ENCODE data around the gene WASF2. TPM values are rescaled to one million over a fixed set of nuclear protein-coding genes. Genes with fewer than 3 reads are reported as not detected.

WASF2 gene
- total RNA-seq, 1 donor from 2014 or later, result 51.2 TPM

GRCh38 chr1:27527890-27528817 is 38.2 kb upstream of the WASF2 start:
- H3K36me3 ChIP-seq, result peaks cover 9% of the 10 kb centered on the region
- intact Hi-C loops (cut with micrococcal nuclease), result no loop called here
- no peaks in the 10 kb centered on the region for H3K9me3 ChIP-seq (replicated peaks)
- H3K27ac ChIP-seq (replicated peaks), result peak overlapping the region; percentile 94
- H3K4me1 ChIP-seq, result peaks cover 63% of the 10 kb centered on the region
- H3K27me3 ChIP-seq (ENCODE audit: low read depth), result no peaks in the 10 kb centered on the region
- peak; percentile 57 for DNase-seq
- H3K4me3 ChIP-seq, result peak overlapping the region; percentile 67
- TF ChIP-seq CTCF (IDR thresholded peaks at IDR 0.05; ENCODE audit: borderline replicate concordance), result no peak

- intact Hi-C loops (cut with micrococcal nuclease), result no loop called here
- Histone ChIP-seq H3K27me3 (ENCODE audit: low read depth) (no peaks in the 10 kb centered on the region), H3K36me3 (peaks cover under 1% of the 10 kb centered on the region), H3K9me3 (replicated peaks) (no peaks in the 10 kb centered on the region), H3K27ac (replicated peaks) (peak overlapping the region; percentile 94), H3K4me1 (peaks cover 71% of the 10 kb centered on the region), H3K4me3 (peak overlapping the region; percentile 67)
- peak; percentile 70 for DNase-seq
- no peak for TF ChIP-seq CTCF (IDR thresholded peaks at IDR 0.05; ENCODE audit: borderline replicate concordance)
These were observed 37.4 kb upstream of the WASF2 start for GRCh38 chr1:27527223-27527889.

- Histone ChIP-seq H3K4me1 (peaks cover 77% of the 10 kb centered on the region), H3K27ac (replicated peaks) (peak overlapping the region; percentile 94), H3K9me3 (replicated peaks) (no peaks in the 10 kb centered on the region), H3K27me3 (ENCODE audit: low read depth) (no peaks in the 10 kb centered on the region), H3K36me3 (no peaks in the 10 kb centered on the region), H3K4me3 (peak overlapping the region; percentile 67)
- no peak for TF ChIP-seq CTCF (IDR thresholded peaks at IDR 0.05; ENCODE audit: borderline replicate concordance)
- DNase-seq, result no peak
- intact Hi-C loops (cut with micrococcal nuclease), result no loop called here
These were observed 36.7 kb upstream of the WASF2 start for GRCh38 chr1:27526569-27527222.

- peaks cover 88% of the 10 kb centered on the region for H3K4me1 ChIP-seq
- H3K27ac ChIP-seq (replicated peaks), result peak overlapping the region; percentile 94
- H3K27me3 ChIP-seq (ENCODE audit: low read depth), result no peaks in the 10 kb centered on the region
- DNase-seq, result peak; percentile 89
- TF ChIP-seq CTCF (IDR thresholded peaks at IDR 0.05; ENCODE audit: borderline replicate concordance), result no peak
- no peaks in the 10 kb centered on the region for H3K36me3 ChIP-seq
- no peaks in the 10 kb centered on the region for H3K9me3 ChIP-seq (replicated peaks)
- intact Hi-C loops (cut with micrococcal nuclease), result no loop called here
- peak overlapping the region; percentile 67 for H3K4me3 ChIP-seq
These were observed 35.6 kb upstream of the WASF2 start for GRCh38 chr1:27525296-27526272.
